Measurements from ENCODE around the gene AGAP1. TPM values are rescaled to one million over a fixed set of nuclear protein-coding genes. Genes with fewer than 3 reads are reported as not detected.
"Not testable (repeated sequence)": the region's sequence is repeated elsewhere in the genome, so short reads cannot be mapped to it uniquely, and the experiment has no call there.

Gene AGAP1
- total RNA-seq, 1 donor: 12.3 TPM

DNA sequence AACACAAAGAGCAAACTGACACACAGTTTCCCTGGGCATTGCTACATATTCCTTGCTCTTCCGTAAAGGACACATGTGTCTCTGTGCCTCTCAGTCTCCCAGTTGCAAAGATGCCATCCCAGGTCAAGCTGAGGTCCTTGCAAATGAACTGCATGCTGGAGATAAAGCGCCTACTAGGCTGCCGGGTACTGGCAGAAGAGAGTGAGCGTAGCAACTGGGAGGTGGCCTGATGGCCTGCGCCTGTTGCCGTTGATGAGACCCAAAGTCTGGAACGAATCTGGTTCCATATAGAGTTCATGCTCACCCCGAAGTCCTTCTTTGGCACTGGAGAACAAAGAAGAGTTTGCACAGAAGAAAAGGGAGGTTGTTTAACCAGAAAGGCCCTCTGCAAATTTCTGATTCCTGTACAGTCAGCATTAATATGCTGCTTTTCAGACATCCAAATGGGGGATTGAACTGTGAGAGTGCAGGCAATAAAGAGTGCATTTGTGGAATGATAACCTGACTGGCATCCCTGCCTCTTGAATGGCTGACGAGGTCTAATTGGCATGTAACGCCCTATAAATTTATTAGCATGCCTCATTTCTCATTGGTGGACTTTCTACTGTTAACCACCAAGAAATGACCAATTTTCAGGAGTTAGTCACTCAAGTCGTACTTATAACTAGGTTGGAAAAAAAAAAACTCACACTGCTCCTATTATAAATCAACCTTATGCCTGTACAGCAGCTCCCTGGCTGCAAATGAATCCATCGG, 595.6 kb downstream of the AGAP1 start:
- DNase-seq (ENCODE audit: low read depth): no peak

DNA sequence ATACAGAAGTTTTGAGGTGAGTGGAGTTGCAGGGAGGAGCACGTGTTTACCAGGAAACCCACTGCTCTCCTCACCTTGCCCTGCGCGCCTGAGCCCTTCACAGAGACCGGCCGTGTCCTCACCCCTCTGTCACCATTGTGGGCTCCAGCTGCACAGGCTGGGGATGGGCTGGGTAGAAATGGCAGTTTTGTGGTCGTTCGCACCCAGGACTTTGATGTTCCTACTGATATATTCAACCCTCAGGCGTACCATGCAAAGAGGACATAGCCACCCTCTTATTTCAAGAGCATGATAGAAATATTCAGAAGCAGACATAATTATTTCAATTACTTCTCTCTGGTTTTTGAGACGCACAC, 596.2 kb downstream of the AGAP1 start:
- H3K4me3 ChIP-seq (ENCODE audit: low read depth, low read length): no peak overlapping the region
- TF ChIP-seq, protein P1, sequence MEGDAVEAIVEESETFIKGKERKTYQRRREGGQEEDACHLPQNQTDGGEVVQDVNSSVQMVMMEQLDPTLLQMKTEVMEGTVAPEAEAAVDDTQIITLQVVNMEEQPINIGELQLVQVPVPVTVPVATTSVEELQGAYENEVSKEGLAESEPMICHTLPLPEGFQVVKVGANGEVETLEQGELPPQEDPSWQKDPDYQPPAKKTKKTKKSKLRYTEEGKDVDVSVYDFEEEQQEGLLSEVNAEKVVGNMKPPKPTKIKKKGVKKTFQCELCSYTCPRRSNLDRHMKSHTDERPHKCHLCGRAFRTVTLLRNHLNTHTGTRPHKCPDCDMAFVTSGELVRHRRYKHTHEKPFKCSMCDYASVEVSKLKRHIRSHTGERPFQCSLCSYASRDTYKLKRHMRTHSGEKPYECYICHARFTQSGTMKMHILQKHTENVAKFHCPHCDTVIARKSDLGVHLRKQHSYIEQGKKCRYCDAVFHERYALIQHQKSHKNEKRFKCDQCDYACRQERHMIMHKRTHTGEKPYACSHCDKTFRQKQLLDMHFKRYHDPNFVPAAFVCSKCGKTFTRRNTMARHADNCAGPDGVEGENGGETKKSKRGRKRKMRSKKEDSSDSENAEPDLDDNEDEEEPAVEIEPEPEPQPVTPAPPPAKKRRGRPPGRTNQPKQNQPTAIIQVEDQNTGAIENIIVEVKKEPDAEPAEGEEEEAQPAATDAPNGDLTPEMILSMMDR (IDR thresholded peaks at IDR 0.05; ENCODE audit: insufficient read depth, low read length): no peak
- DNase-seq (ENCODE audit: low read depth): no peak

More for the DNA sequence above, 595.6 kb downstream of the AGAP1 start:
- TF ChIP-seq, protein P1 (IDR thresholded peaks at IDR 0.05; ENCODE audit: insufficient read depth, low read length): no peak
- H3K4me3 ChIP-seq (ENCODE audit: low read depth, low read length): no peak overlapping the region

GRCh38 chr2:236090826-236091225, 597.0 kb downstream of the AGAP1 start:
- not testable (repeated sequence) for H3K4me3 ChIP-seq (ENCODE audit: low read depth, low read length); DNase-seq (ENCODE audit: low read depth)

GRCh38 chr2:236092714-236093113, 598.9 kb downstream of the AGAP1 start:
- no peak overlapping the region for H3K4me3 ChIP-seq (ENCODE audit: low read depth, low read length)
- no peak for DNase-seq (ENCODE audit: low read depth)
- TF ChIP-seq, protein P1 (IDR thresholded peaks at IDR 0.05; ENCODE audit: insufficient read depth, low read length): no peak

DNA sequence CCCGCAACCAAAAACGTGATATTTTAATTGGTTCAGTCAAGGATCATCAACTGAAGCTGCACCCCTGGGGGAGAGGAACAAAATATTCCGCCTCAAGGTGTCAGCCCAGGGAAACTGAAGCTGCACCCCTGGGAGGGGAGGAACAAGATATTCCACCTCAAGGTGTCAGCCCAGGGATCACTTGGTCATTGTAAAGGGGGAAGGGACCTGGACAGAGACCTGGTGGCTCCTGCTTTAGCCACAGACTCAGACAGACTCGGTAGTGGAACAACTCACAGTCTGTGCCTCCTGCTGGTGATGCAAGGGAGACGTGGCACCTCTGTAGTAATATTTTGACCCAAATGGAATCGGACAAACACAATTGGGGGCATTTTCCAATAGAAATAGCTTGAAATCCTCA, 599.3 kb downstream of the AGAP1 start:
- DNase-seq (ENCODE audit: low read depth): no peak
- TF ChIP-seq, protein P1 (IDR thresholded peaks at IDR 0.05; ENCODE audit: insufficient read depth, low read length): no peak
- H3K4me3 ChIP-seq (ENCODE audit: low read depth, low read length): no peak overlapping the region

DNA sequence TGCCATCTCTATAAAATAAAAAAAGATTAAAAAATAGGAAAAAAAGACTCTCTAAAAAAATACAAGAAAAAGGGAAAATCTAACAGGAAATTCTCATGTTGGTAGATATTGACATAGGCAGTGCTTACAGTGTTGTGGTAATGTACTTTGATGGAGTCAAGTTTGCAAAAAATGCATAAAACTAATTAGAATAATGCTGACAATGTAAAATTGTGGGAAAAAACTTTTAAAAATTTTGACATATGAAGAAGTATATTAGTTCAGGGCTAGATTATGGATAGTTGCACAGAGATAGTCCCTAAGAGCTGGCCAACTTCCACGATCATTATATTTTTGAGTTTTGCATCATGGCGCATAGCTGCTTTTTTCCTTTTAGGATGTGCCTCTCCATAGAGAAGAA, 601.7 kb downstream of the AGAP1 start:
- no peak overlapping the region for H3K4me3 ChIP-seq (ENCODE audit: low read depth, low read length)
- no peak for DNase-seq (ENCODE audit: low read depth)
- TF ChIP-seq, protein P1 (IDR thresholded peaks at IDR 0.05; ENCODE audit: insufficient read depth, low read length): no peak

GRCh38 chr2:236101311-236101950, 607.6 kb downstream of the AGAP1 start:
- DNase-seq (ENCODE audit: low read depth): no peak
- TF ChIP-seq, protein P1 (IDR thresholded peaks at IDR 0.05; ENCODE audit: insufficient read depth, low read length): no peak
- H3K4me3 ChIP-seq (ENCODE audit: low read depth, low read length): no peak overlapping the region
